K562 (cell line): ENCODE data around the gene TNF. TPM values are rescaled to one million over a fixed set of nuclear protein-coding genes. Genes with fewer than 3 reads are reported as not detected.

Source experiments
- ATAC-seq: fragments of 200-7000 bp; cut with Tn5 transposase; 3 replicates; pipeline ENCODE4 v1.9.1; 2020; ENCODE audit warnings: moderate library complexity
- BruUV-seq: library from RNA; stranded (reverse); fragments of 400-500 nt; replicated peaks from 2 replicates; lab custom pipeline; 2021; lab: Mats Ljungman, UMichigan
- CTCF ChIA-PET: fragments of 300-600 bp; formaldehyde crosslinking; extraction: SDS; loops from one replicate; lab custom pipeline; 2021; ENCODE audit warnings: low intra/inter-chr PET ratio; lab: Yijun Ruan, JAX
- POLR2A ChIA-PET: fragments of 300-600, 350-650 bp; sonication (Branson Sonifier 250); formaldehyde crosslinking; extraction: SDS; loops from one replicate; lab custom pipeline; 2021; ENCODE audit warnings: antibody characterized with exemption, inconsistent platforms; lab: Yijun Ruan, JAX
- DNase-seq, 4 experiments: peaks; one replicate each; pipeline versions ENCODE4 v3.0.0 to v3.0.0-alpha.2; 2011 to 2018; ENCODE audit warnings: low spot score in 3 of 4, mixed read lengths in 3 of 4; ENCODE audit errors: extremely low read depth in 1 of 4
- FAIRE-seq: peaks from 2 replicates; lab custom pipeline; 2011; peaks lifted over from hg19 to GRCh38; lab: Jason Lieb, UNC
- H2AFZ ChIP-seq: 2 replicates; pipeline ENCODE4 v1.6.0; 2011; ENCODE audit warnings: low read depth, low read length, control low read depth, inconsistent platforms
- H3K27ac ChIP-seq: fragments of 200-600 bp; 3 replicates; pipeline ENCODE4 v1.8.0; 2011; ENCODE audit warnings: low read depth, mild to moderate bottlenecking, control low read depth, inconsistent platforms, low read length, moderate library complexity, mixed read lengths; ENCODE audit errors: extremely low read depth
- H3K27me3 ChIP-seq, 2 experiments: fragments of 300-600 bp in 1 of 2; 2 replicates in 1 of 2; 3 replicates in 1 of 2; pipeline versions ENCODE4 v1.6.0 to v1.8.0; 2011; ENCODE audit warnings: inconsistent platforms in 2 of 2, low read length in 2 of 2, mild to moderate bottlenecking in 1 of 2, mixed read lengths in 1 of 2, moderate library complexity in 1 of 2; ENCODE audit not compliant: control insufficient read depth in 2 of 2, insufficient read depth in 2 of 2
- H3K36me3 ChIP-seq: fragments of 300-600 bp; 3 replicates; pipeline ENCODE4 v1.8.0; 2011; ENCODE audit warnings: mild to moderate bottlenecking, low read length, inconsistent platforms; ENCODE audit not compliant: control insufficient read depth, insufficient read depth
- H3K4me1 ChIP-seq, 2 experiments: fragments of 200-600 bp in 1 of 2; replicated peaks in 1 of 2; 2 replicates in 1 of 2; 3 replicates in 1 of 2; pipeline versions ENCODE4 v1.5.1 to v1.8.0; 2011; ENCODE audit warnings: inconsistent platforms in 2 of 2, low read length in 2 of 2, mild to moderate bottlenecking in 1 of 2, mixed read lengths in 1 of 2, moderate library complexity in 1 of 2; ENCODE audit not compliant: control insufficient read depth in 2 of 2, insufficient read depth in 2 of 2
- H3K4me2 ChIP-seq: 2 replicates; pipeline ENCODE4 v1.6.1; 2011; ENCODE audit warnings: low read length, control low read depth, inconsistent platforms, mixed read lengths; ENCODE audit not compliant: insufficient read depth
- H3K4me3 ChIP-seq: fragments of 200-600 bp; sonication (generic), shearing (Covaris generic); 2 replicates; pipeline ENCODE4 v1.5.1; 2016; ENCODE audit warnings: control low read depth, inconsistent platforms
- H3K79me2 ChIP-seq: fragments of 200-600 bp; 3 replicates; pipeline ENCODE4 v1.8.0; 2011; ENCODE audit warnings: low read length, inconsistent platforms; ENCODE audit not compliant: control insufficient read depth, insufficient read depth
- H3K9ac ChIP-seq, 2 experiments: 2 replicates each; pipeline versions ENCODE4 v1.6.0 to v1.6.1; 2011; ENCODE audit warnings: low read depth in 2 of 2, low read length in 2 of 2, control low read depth in 1 of 2, inconsistent platforms in 1 of 2, mild to moderate bottlenecking in 1 of 2, mixed read lengths in 1 of 2; ENCODE audit not compliant: insufficient read depth in 1 of 2
- H3K9me1 ChIP-seq: one replicate; pipeline ENCODE4 v1.6.0; 2011; ENCODE audit warnings: inconsistent platforms, mild to moderate bottlenecking, low read length, moderate library complexity; ENCODE audit not compliant: control insufficient read depth, insufficient read depth
- H3K9me3 ChIP-seq: replicated peaks from 2 replicates; pipeline ENCODE4 v1.5.1; 2011; ENCODE audit warnings: low read depth, low read length, inconsistent platforms; ENCODE audit not compliant: control insufficient read depth, insufficient read depth
- H4K20me1 ChIP-seq: replicated peaks from 2 replicates; pipeline ENCODE4 v1.6.1; 2011; ENCODE audit warnings: low read length, inconsistent platforms, mixed read lengths; ENCODE audit not compliant: control insufficient read depth, insufficient read depth
- CTCFL ChIP-seq: IDR thresholded peaks from 2 replicates; pipeline ENCODE4 v1.6.1; 2011; ENCODE audit warnings: borderline replicate concordance, low read depth, mild to moderate bottlenecking, moderate library complexity, low read length; ENCODE audit not compliant: insufficient read depth, poor library complexity, severe bottlenecking
- FOXA3 ChIP-seq, 2 experiments: fragments of 450-650 bp in 1 of 2; sonication (generic) in 1 of 2; formaldehyde crosslinking; IDR thresholded peaks in 1 of 2; conservative IDR thresholded peaks in 1 of 2; 2 replicates each; pipeline versions ENCODE4 v1.4.0 to v1.8.0; 2020 to 2022; ENCODE audit warnings: mild to moderate bottlenecking in 2 of 2, missing genetic modification reagents in 1 of 2
- GABPB2 ChIP-seq: fragments of 250-450 bp; sonication (Bioruptor Pico); conservative IDR thresholded peaks from 2 replicates; pipeline ENCODE4 v1.5.1; 2021; ENCODE audit warnings: mild to moderate bottlenecking
- GTF2F1 ChIP-seq: IDR thresholded peaks from 2 replicates; pipeline ENCODE4 v1.6.1; 2011; ENCODE audit warnings: low read depth, low read length, improper control_type of control experiment
- HMGN3 ChIP-seq: IDR thresholded peaks from 2 replicates; pipeline ENCODE4 v1.6.1; 2011; ENCODE audit warnings: borderline replicate concordance, low read depth, mild to moderate bottlenecking, mixed read lengths, low read length; ENCODE audit not compliant: insufficient read length; ENCODE audit errors: extremely low read depth
- LARP7 ChIP-seq: fragments of 450-650 bp; IDR thresholded peaks from 2 replicates; pipeline ENCODE4 v1.6.1; 2016
- NCOR1 ChIP-seq: fragments of 450-650 bp; IDR thresholded peaks from 2 replicates; pipeline ENCODE4 v1.6.1; 2016; ENCODE audit warnings: mild to moderate bottlenecking, moderate library complexity
- NFXL1 ChIP-seq: fragments of 450-650 bp; formaldehyde crosslinking; IDR thresholded peaks from 2 replicates; pipeline ENCODE4 v1.4.0; 2021; ENCODE audit warnings: mild to moderate bottlenecking
- NKRF ChIP-seq: fragments of 450-650 bp; IDR thresholded peaks from 2 replicates; pipeline ENCODE4 v1.6.1; 2016; ENCODE audit warnings: borderline replicate concordance
- PCBP2 ChIP-seq: fragments of 200-400 bp; formaldehyde crosslinking; IDR thresholded peaks from 2 replicates; pipeline ENCODE4 v1.6.1; 2018; ENCODE audit warnings: low read length, low read depth, mild to moderate bottlenecking, moderate library complexity; ENCODE audit not compliant: poor library complexity, severe bottlenecking
- SIRT6 ChIP-seq: IDR thresholded peaks from one replicate; pipeline ENCODE4 v1.6.1; 2012; ENCODE audit warnings: low read depth, mild to moderate bottlenecking, control low read depth, inconsistent platforms, low read length, moderate library complexity
- SMAD2 ChIP-seq: fragments of 150-350 bp; IDR thresholded peaks from 2 replicates; pipeline ENCODE4 v1.6.1; 2014; ENCODE audit warnings: low read depth, mild to moderate bottlenecking, low read length
- ZKSCAN8 ChIP-seq: fragments of 200-800 bp; sonication (Bioruptor generic); IDR thresholded peaks from 2 replicates; pipeline ENCODE4 v1.6.1; 2016; ENCODE audit warnings: missing genetic modification characterization, missing compliant biosample characterization
- ZNF175 ChIP-seq: fragments of 200-800 bp; sonication (Bioruptor generic); IDR thresholded peaks from 2 replicates; pipeline ENCODE4 v1.6.1; 2016; ENCODE audit warnings: low read depth, mild to moderate bottlenecking, missing genetic modification characterization, missing compliant biosample characterization
- ZNF277 ChIP-seq: fragments of 250-450 bp; sonication (Bioruptor Pico); IDR thresholded peaks from 2 replicates; pipeline ENCODE4 v1.8.0; 2022; ENCODE audit warnings: inconsistent platforms, mild to moderate bottlenecking, moderate library complexity, borderline replicate concordance
- WGBS: fragments of 100-300 bp; shearing (Covaris generic); methylation state at CpG from one replicate; pipeline ENCODE4 v1.1.6; 2016; ENCODE audit warnings: low coverage, mixed read lengths; ENCODE audit not compliant: insufficient coverage; ENCODE audit errors: missing lambda C conversion rate; 5-methylcytosine and 5-hydroxymethylcytosine counted together
- in situ Hi-C: fragments of 300-500 bp; cut with MboI; formaldehyde crosslinking; loops from 4 replicates; pipeline ENCODE4 v1.15.0; 2018; ENCODE audit warnings: inconsistent platforms, mixed read lengths
- intact Hi-C: fragments of 100-400 bp; cut with micrococcal nuclease; formaldehyde crosslinking; loops from 2 replicates; pipeline ENCODE4 v1.14.2; 2022
- polyA plus RNA-seq, 8 experiments: library from polyadenylated mRNA; depleted of rRNA in 4 of 8; stranded (reverse) in 5 of 8; unstranded in 3 of 8; fragments of >200 nt; fragmentation: Nextera tagmentation in 2 of 8; fragmentation: Illumina TruSeq in 1 of 8; extraction: Ambion mirVana in 2 of 8; extraction: Trizol in 1 of 8; gene quantifications; 2 replicates each; pipeline versions ENCODE4 v1.2.1 to v1.2.3, GENCODE V29; 2011 to 2014; ENCODE audit warnings: inconsistent platforms in 1 of 8, missing spikeins in 1 of 8
- total RNA-seq, 7 experiments: library from RNA; depleted of rRNA in 6 of 7; stranded (reverse); fragments of >200 nt in 6 of 7; fragmentation: Illumina TruSeq in 2 of 7; extraction: Trizol in 2 of 7; gene quantifications; 2 replicates each; pipeline versions ENCODE4 v1.2.1 to v1.2.3, GENCODE V29; 2011 to 2021; ENCODE audit warnings: low replicate concordance in 1 of 7

TNF gene
- total and polyA plus RNA-seq, 9 of the 15 experiments (the other 6 are each of a cell fraction or from before 2014, with no cell fraction given), result 0.08 to 0.40 TPM; not detected in 7

- FAIRE-seq (no peak), ATAC-seq (peak; percentile 84), DNase-seq (peak; percentile 89 to 98 (median 94))
- Histone ChIP-seq H3K4me3 (peak within 1 kb of the TSS; percentile 96), H3K4me2 (peak within 1 kb of the TSS; percentile 99), H3K9me3 (no peaks in the 10 kb centered on the region), H2AFZ (peak within 1 kb of the TSS; percentile 97), H3K9ac (peak within 1 kb of the TSS; percentile 98 to 99), H3K9me1 (peaks cover 12% of the 10 kb centered on the region), H3K4me1 (peaks cover 20 to 30% of the 10 kb centered on the region in 2 experiments), H3K79me2 (peaks cover 50% of the 10 kb centered on the region), H3K36me3 (peaks cover 49% of the 10 kb centered on the region), H3K27me3 (no peaks in the 10 kb centered on the region), H3K27ac (peak within 1 kb of the TSS; percentile 98), H4K20me1 (peaks cover 22% of the 10 kb centered on the region; the same call in 1 of the 2 replicates)
- under 1% methylated on average over 37 of the region's 67 CpGs for WGBS
- BruUV-seq, result no TSS peak
- POLR2A ChIA-PET, result interaction anchor here (0.6 to 12.4 kb wide), 24 partner anchors 10 to 213 kb away, joined by 3 to 274 read pairs (median 4); partner anchors contain the start of genes APOM, BAG6, C6orf47 and DDX39B
- CTCF ChIA-PET, result no interaction called here
- intact Hi-C loops (loop anchor here (1.0 kb wide), 2 partner anchors 45 to 73 kb away; partner anchors contain the start of gene NFKBIL1), in situ Hi-C loops (no loop called here)
- no peak for TF ChIP-seq SIRT6
- TF ChIP-seq GABPB2 (CRISPR knock-in tag), result peak; percentile 71; the same call in 1 of the 2 replicates
- peak; percentile 39 for TF ChIP-seq PCBP2
- peak; percentile 85; the same call in 1 of the 2 replicates for TF ChIP-seq LARP7
- TF ChIP-seq ZKSCAN8 (CRISPR knock-in tag), result no peak
- peak; percentile 86 for TF ChIP-seq ZNF175 (CRISPR knock-in tag)
- TF ChIP-seq HMGN3, result peak; percentile 42
- no peak for TF ChIP-seq SMAD2
- TF ChIP-seq NCOR1, result peak; percentile 78
- peak; percentile 83 for TF ChIP-seq GTF2F1
- peak; percentile 1 for TF ChIP-seq CTCFL
- TF ChIP-seq NFXL1 (CRISPR knock-in tag), result 0 out of 2 replicates have a peak, but pooled peaks have one; percentile 55
- no peak for TF ChIP-seq ZNF277 (CRISPR knock-in tag)
- TF ChIP-seq FOXA3 (CRISPR knock-in tag; conservative IDR thresholded peaks at IDR 0.05 in 1 of 2, IDR thresholded peaks at IDR 0.05 in 1 of 2), result peak in 1 of 2 experiments; percentile 40; a peak in 1 of 4 replicates
- peak; percentile 84; the same call in 1 of the 2 replicates for TF ChIP-seq NKRF
These were observed 45.4 kb downstream of the TNF start, which contains the start of gene PRRC2A for GRCh38 chr6:31620586-31621319. TSS of gene PRRC2A (plus strand) at chr6:31620715. CDS start at chr6:31622790, 2,075 bp downstream.
